Kasumi-1 (cell line): Measurements from ENCODE around the gene CD79A.
"Not testable (repeated sequence)": the region's sequence is repeated elsewhere in the genome, so short reads cannot be mapped to it uniquely, and the experiment has no call there.

Experiments
- DNase-seq, 2 experiments: peaks; one replicate each; lab custom pipeline; 2025; lab: John Stamatoyannopoulos, UW

CD79A gene

GRCh38 chr19:41905273-41906002 is 28.4 kb downstream of the CD79A start:
- DNase-seq: no peak

GRCh38 chr19:41906271-41906670 is 29.2 kb downstream of the CD79A start:
- DNase-seq: no peak

GRCh38 chr19:41906916-41907680 is 30.0 kb downstream of the CD79A start:
- DNase-seq: no peak

- no peak for DNase-seq
Measured at GRCh38 chr19:41907994-41908615, 31.0 kb downstream of the CD79A start.

GRCh38 chr19:41908724-41909464 is 31.8 kb downstream of the CD79A start:
- no peak for DNase-seq

GRCh38 chr19:41909706-41910105 is 32.6 kb downstream of the CD79A start:
- no peak for DNase-seq

GRCh38 chr19:41910240-41910991 is 33.3 kb downstream of the CD79A start:
- no peak for DNase-seq

- no peak for DNase-seq
Measured at GRCh38 chr19:41910992-41911888, 34.2 kb downstream of the CD79A start.

- DNase-seq: no peak
Measured at GRCh38 chr19:41911889-41912731, 35.0 kb downstream of the CD79A start.

- DNase-seq: peak in 1 of 2 experiments; percentile 18
Measured at GRCh38 chr19:41912899-41913537, 35.9 kb downstream of the CD79A start.

- DNase-seq: no peak
Measured at GRCh38 chr19:41913538-41914423, 36.7 kb downstream of the CD79A start.

GRCh38 chr19:41914424-41914834 is 37.4 kb downstream of the CD79A start:
- not testable (repeated sequence) for DNase-seq

GRCh38 chr19:41915021-41915775 is 38.1 kb downstream of the CD79A start:
- no peak for DNase-seq

- DNase-seq: no peak
Measured at GRCh38 chr19:41915776-41916414, 38.8 kb downstream of the CD79A start.

GRCh38 chr19:41917676-41918075 is 40.6 kb downstream of the CD79A start:
- no peak for DNase-seq

GRCh38 chr19:41918095-41918494 is 41.0 kb downstream of the CD79A start:
- no peak for DNase-seq
